ENCODE measurements around the gene KCNQ2. TPM values are rescaled to one million over a fixed set of nuclear protein-coding genes. Genes with fewer than 3 reads are reported as not detected.

Gene KCNQ2
- polyA plus RNA-seq, 4 donors, result 0.27 to 1.4 (median 0.65) TPM; not detected in 1

GRCh38 chr20:63351811-63352591 is 120.5 kb downstream of the KCNQ2 start:
- 39 to 54% (median 45%) methylated on average over 18 to 28 of the region's 28 CpGs for WGBS, 3 donors
- H3K27ac ChIP-seq (ENCODE audit: low read depth in 1 of 3, low read length in 2 of 3), result no peak overlapping the region
- no peaks in the 10 kb centered on the region for H3K27me3 ChIP-seq (ENCODE audit: control insufficient read depth in 3 of 3, insufficient read depth in 3 of 3, low read length in 3 of 3)
- H3K9me3 ChIP-seq (ENCODE audit: control insufficient read depth in 2 of 2, insufficient read depth in 1 of 2, low read depth in 1 of 2, low read length in 1 of 2), result peaks cover 0 to 3% of the 10 kb centered on the region in 2 donors
- H3K4me1 ChIP-seq (ENCODE audit: control insufficient read depth in 3 of 3, insufficient read depth in 2 of 3, low read depth in 1 of 3, low read length in 2 of 3), result no peaks in the 10 kb centered on the region
- DNase-seq (no peak), FAIRE-seq (no peak)
- H3K36me3 ChIP-seq (ENCODE audit: control insufficient read depth in 3 of 3, insufficient read depth in 2 of 3, low read depth in 1 of 3, low read length in 3 of 3), result no peaks in the 10 kb centered on the region
- H3K4me3 ChIP-seq (ENCODE audit: low read depth in 1 of 3, low read length in 3 of 3), result no peak overlapping the region

DNA sequence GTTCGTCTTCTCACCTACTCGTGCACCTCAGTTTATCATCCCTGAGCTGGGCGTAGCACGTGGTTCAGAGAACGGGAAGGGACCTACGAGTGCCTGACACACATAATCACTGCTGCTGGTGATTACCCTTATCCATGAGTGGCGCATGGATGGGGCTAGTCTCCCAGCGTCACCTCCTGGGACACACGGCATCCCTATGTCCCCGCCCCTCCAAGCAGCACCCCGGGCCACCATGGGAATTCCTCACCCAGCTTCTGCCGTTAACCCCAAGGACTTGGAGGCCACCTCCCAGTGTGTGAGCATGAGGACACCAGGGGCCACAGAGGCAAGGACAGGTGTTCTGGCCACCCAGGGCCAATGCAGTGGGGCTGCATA is 121.1 kb downstream of the KCNQ2 start:
- 88 to 90% (median 90%) methylated on average over 12 of the region's 12 CpGs for WGBS, 3 donors
- DNase-seq, result no peak
- H3K4me3 ChIP-seq (ENCODE audit: low read depth in 1 of 3, low read length in 3 of 3), result no peak overlapping the region
- no peaks in the 10 kb centered on the region for H3K27me3 ChIP-seq (ENCODE audit: control insufficient read depth in 3 of 3, insufficient read depth in 3 of 3, low read length in 3 of 3)
- peaks cover 0 to 1% (median 0%) of the 10 kb centered on the region in 3 donors for H3K4me1 ChIP-seq (ENCODE audit: control insufficient read depth in 3 of 3, insufficient read depth in 2 of 3, low read depth in 1 of 3, low read length in 2 of 3)
- peaks cover 0 to 3% of the 10 kb centered on the region in 2 donors for H3K9me3 ChIP-seq (ENCODE audit: control insufficient read depth in 2 of 2, insufficient read depth in 1 of 2, low read depth in 1 of 2, low read length in 1 of 2)
- H3K27ac ChIP-seq (ENCODE audit: low read depth in 1 of 3, low read length in 2 of 3), result no peak overlapping the region
- H3K36me3 ChIP-seq (ENCODE audit: control insufficient read depth in 3 of 3, insufficient read depth in 2 of 3, low read depth in 1 of 3, low read length in 3 of 3), result no peaks in the 10 kb centered on the region
- FAIRE-seq, result no peak

DNA sequence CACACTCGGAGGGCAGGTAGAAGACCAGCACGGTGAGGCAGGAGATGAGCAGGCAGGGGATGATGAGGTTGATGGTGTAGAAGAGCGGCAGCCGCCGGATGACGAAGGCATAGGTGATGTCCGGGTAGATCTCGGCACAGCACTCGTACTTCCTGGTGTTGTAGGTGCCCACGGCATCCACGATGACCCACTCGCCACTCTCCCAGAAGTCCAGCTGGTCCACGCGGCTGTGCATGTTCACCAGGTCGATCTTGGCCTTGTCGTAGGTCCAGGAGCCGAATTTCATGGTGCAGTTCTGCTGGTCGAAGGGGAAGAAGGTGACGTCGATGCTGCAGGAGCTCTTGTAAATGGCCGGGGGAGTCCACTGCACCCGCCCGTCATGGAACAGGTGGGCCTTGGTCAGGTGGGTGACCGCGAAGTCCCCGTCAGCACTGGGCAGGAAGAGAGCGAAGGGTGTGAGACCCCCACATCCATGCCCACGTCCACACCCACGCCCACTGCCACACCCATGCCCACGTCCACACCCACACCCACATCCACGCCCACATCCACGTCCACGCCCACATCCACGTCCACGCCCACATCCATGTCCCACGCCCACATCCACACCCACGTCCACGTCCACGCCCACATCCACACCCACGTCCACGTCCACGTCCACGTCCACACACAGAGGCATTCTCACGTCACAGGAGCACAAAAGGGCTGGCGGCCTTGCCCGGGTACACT is 121.7 kb downstream of the KCNQ2 start:
- Histone ChIP-seq H3K4me3 (ENCODE audit: low read depth in 1 of 3, low read length in 3 of 3) (no peak overlapping the region), H3K4me1 (ENCODE audit: control insufficient read depth in 3 of 3, insufficient read depth in 2 of 3, low read depth in 1 of 3, low read length in 2 of 3) (peaks cover 0 to 7% (median 0%) of the 10 kb centered on the region in 3 donors), H3K9me3 (ENCODE audit: control insufficient read depth in 2 of 2, insufficient read depth in 1 of 2, low read depth in 1 of 2, low read length in 1 of 2) (peaks cover 0 to 3% of the 10 kb centered on the region in 2 donors), H3K27ac (ENCODE audit: low read depth in 1 of 3, low read length in 2 of 3) (no peak overlapping the region), H3K36me3 (ENCODE audit: control insufficient read depth in 3 of 3, insufficient read depth in 2 of 3, low read depth in 1 of 3, low read length in 3 of 3) (no peaks in the 10 kb centered on the region), H3K27me3 (ENCODE audit: control insufficient read depth in 3 of 3, insufficient read depth in 3 of 3, low read length in 3 of 3) (no peaks in the 10 kb centered on the region)
- no peak for FAIRE-seq
- 88 to 92% (median 91%) methylated on average over 41 to 46 of the region's 46 CpGs for WGBS, 3 donors
- no peak for DNase-seq

Other genes with a start within 250 kb of the KCNQ2 start
- gene BIRC7, start 236.8 kb downstream of the KCNQ2 start, polyA plus RNA-seq, result 1 to 10 TPM in 1 of 4 donors, under 1 TPM in 1, not detected in 2; 0.13 to 5.4 TPM
- gene NKAIN4, start 218.2 kb downstream of the KCNQ2 start, polyA plus RNA-seq, result 1 to 10 TPM in 1 of 4 donors, under 1 TPM in 1, not detected in 2; 0.51 to 5.9 TPM
- 100 to 1,000 TPM in 1 of 4 donors, 10 to 100 TPM in 3; 70.9 to 117 (median 80.3) TPM for gene ARFGAP1, start 199.8 kb downstream of the KCNQ2 start, polyA plus RNA-seq
- 1 to 10 TPM in 1 of 4 donors, under 1 TPM in 1, not detected in 2; 0.09 to 1.7 TPM for gene COL20A1, start 179.5 kb downstream of the KCNQ2 start, polyA plus RNA-seq
- under 1 TPM in 2 of 4 donors, not detected in 2; 0.01 to 0.87 TPM for gene CHRNA4, start 111.3 kb downstream of the KCNQ2 start, polyA plus RNA-seq
- 10 to 100 TPM in 2 of 4 donors, 1 to 10 TPM in 2; 3.1 to 18.6 (median 9.7) TPM for gene EEF1A2, start 26.4 kb upstream of the KCNQ2 start, polyA plus RNA-seq
- 100 to 1,000 TPM; 273 to 356 (median 295) TPM for gene PPDPF, start 48.1 kb upstream of the KCNQ2 start, polyA plus RNA-seq
- gene PTK6, start 64.7 kb upstream of the KCNQ2 start, polyA plus RNA-seq, result 10 to 100 TPM in 3 of 4 donors, under 1 TPM in 1; 0.56 to 87.0 (median 47.5) TPM
- under 1 TPM in 1 of 4 donors, not detected in 3; 0.18 TPM for gene SRMS, start 75.1 kb upstream of the KCNQ2 start, polyA plus RNA-seq
- under 1 TPM in 2 of 4 donors, not detected in 2; 0.22 to 0.25 TPM for gene FNDC11, start 81.5 kb upstream of the KCNQ2 start, polyA plus RNA-seq
- gene HELZ2, start 101.6 kb upstream of the KCNQ2 start, polyA plus RNA-seq, result 10 to 100 TPM in 2 of 4 donors, 1 to 10 TPM in 2; 3.8 to 14.2 (median 9.4) TPM
- gene GMEB2, start 154.4 kb upstream of the KCNQ2 start, polyA plus RNA-seq, result 10 to 100 TPM in 1 of 4 donors, 1 to 10 TPM in 3; 8.4 to 10.4 (median 9.6) TPM
- 10 to 100 TPM in 1 of 4 donors, 1 to 10 TPM in 3; 1.1 to 21.4 (median 5.2) TPM for gene STMN3, start 180.8 kb upstream of the KCNQ2 start, polyA plus RNA-seq
- 10 to 100 TPM in 2 of 4 donors, 1 to 10 TPM in 2; 3.5 to 15.0 (median 10.5) TPM for gene RTEL1, start 185.7 kb upstream of the KCNQ2 start, polyA plus RNA-seq
- gene TNFRSF6B, start 224.0 kb upstream of the KCNQ2 start, polyA plus RNA-seq, result 10 to 100 TPM in 1 of 4 donors, 1 to 10 TPM in 3; 1.9 to 15.9 (median 5.8) TPM
- gene ARFRP1, start 235.3 kb upstream of the KCNQ2 start, polyA plus RNA-seq, result 10 to 100 TPM; 21.5 to 78.6 (median 60.8) TPM
- gene ZGPAT, start 235.4 kb upstream of the KCNQ2 start, polyA plus RNA-seq, result 10 to 100 TPM; 20.5 to 39.8 (median 30.6) TPM

All from small intestine (tissue), 7 donors.